Left renal pelvis (tissue), 4 donors: ENCODE results near the gene CCNJ. TPM values are rescaled to one million over a fixed set of nuclear protein-coding genes. Genes with fewer than 3 reads are reported as not detected.

ENCODE experiments used
- polyA plus RNA-seq, 4 donors: library from polyadenylated mRNA; unstranded; fragments of 120-200 nt; gene quantifications; one replicate each; pipeline ENCODE4 v1.2.1, GENCODE V29; 2013; ENCODE audit not compliant: insufficient read length in 4 of 4

The CCNJ gene
- polyA plus RNA-seq, 4 donors, result 12.9 to 19.8 (median 18.7) TPM

Other genes starting within 250 kb of the CCNJ start
- gene CC2D2B, start 135.6 kb upstream of the CCNJ start, polyA plus RNA-seq, result 1 to 10 TPM in 3 of 4 donors, under 1 TPM in 1; 0.91 to 2.4 (median 1.3) TPM
- 10 to 100 TPM; 28.3 to 52.1 (median 42.2) TPM for gene ZNF518A, start 86.7 kb downstream of the CCNJ start, polyA plus RNA-seq
- 10 to 100 TPM in 3 of 4 donors, 1 to 10 TPM in 1; 3.5 to 63.0 (median 37.6) TPM for gene BLNK, start 228.0 kb downstream of the CCNJ start, polyA plus RNA-seq